ENCODE data around the gene GBX2. TPM values are rescaled to one million over a fixed set of nuclear protein-coding genes. Genes with fewer than 3 reads are reported as not detected.

The GBX2 gene
- total and polyA plus RNA-seq, 4 donors: 0.59 to 1.3 TPM; not detected in 2

- Histone ChIP-seq H3K9me3 (ENCODE audit: control insufficient read depth, low read length) (no peaks in the 10 kb centered on the region), H3K27ac (ENCODE audit: low read depth in 1 of 2, low read length in 2 of 2) (no peak overlapping the region), H3K36me3 (ENCODE audit: control insufficient read depth in 1 of 2, insufficient read depth in 2 of 2, low read length in 1 of 2) (no peaks in the 10 kb centered on the region), H3K4me1 (ENCODE audit: control insufficient read depth in 1 of 2, insufficient read depth in 2 of 2, low read length in 2 of 2) (no peaks in the 10 kb centered on the region), H3K27me3 (ENCODE audit: control insufficient read depth in 1 of 2, insufficient read depth in 2 of 2, low read length in 1 of 2) (peaks cover 0 to 1% of the 10 kb centered on the region in 2 donors), H3K4me3 (ENCODE audit: low read length in 2 of 2) (peak overlapping the region; percentile 8 to 23)
- ATAC-seq (ENCODE audit: low FRiP score): no peak
- DNase-seq: no peak
- WGBS, 2 donors: 6 to 9% methylated on average over 29 of the region's 29 CpGs
- intact Hi-C loops (cut with DNase I): no loop called here
These were observed 1.3 kb downstream of the GBX2 start for GRCh38 chr2:236166796-236167296.

- intact Hi-C loops (cut with DNase I): no loop called here
- Histone ChIP-seq H3K4me3 (ENCODE audit: low read length in 2 of 2) (no peak overlapping the region), H3K36me3 (ENCODE audit: control insufficient read depth in 1 of 2, insufficient read depth in 2 of 2, low read length in 1 of 2) (no peaks in the 10 kb centered on the region), H3K27ac (ENCODE audit: low read depth in 1 of 2, low read length in 2 of 2) (no peak overlapping the region), H3K9me3 (ENCODE audit: control insufficient read depth, low read length) (no peaks in the 10 kb centered on the region), H3K4me1 (ENCODE audit: control insufficient read depth in 1 of 2, insufficient read depth in 2 of 2, low read length in 2 of 2) (no peaks in the 10 kb centered on the region), H3K27me3 (ENCODE audit: control insufficient read depth in 1 of 2, insufficient read depth in 2 of 2, low read length in 1 of 2) (peaks cover 0 to 1% of the 10 kb centered on the region in 2 donors)
- ATAC-seq (ENCODE audit: low FRiP score) (no peak), DNase-seq (no peak)
- 15 to 28% methylated on average over 58 of the region's 58 CpGs for WGBS, 2 donors
These were observed 2.1 kb downstream of the GBX2 start for GRCh38 chr2:236165842-236166795.

GRCh38 chr2:236164925-236165841 is 3.0 kb downstream of the GBX2 start:
- no peak for ATAC-seq (ENCODE audit: low FRiP score)
- 34% methylated on average over 18 of the region's 18 CpGs for WGBS, 2 donors
- H3K27me3 ChIP-seq (ENCODE audit: control insufficient read depth in 1 of 2, insufficient read depth in 2 of 2, low read length in 1 of 2): peaks cover 0 to 1% of the 10 kb centered on the region in 2 donors

GRCh38 chr2:236164201-236164924 is 3.8 kb downstream of the GBX2 start:
- WGBS, 2 donors: 1 to 2% methylated on average over 45 to 67 of the region's 67 CpGs
- Histone ChIP-seq H3K9me3 (ENCODE audit: control insufficient read depth, low read length) (no peaks in the 10 kb centered on the region), H3K27ac (ENCODE audit: low read depth in 1 of 2, low read length in 2 of 2) (no peak overlapping the region), H3K27me3 (ENCODE audit: control insufficient read depth in 1 of 2, insufficient read depth in 2 of 2, low read length in 1 of 2) (peaks cover 0 to 1% of the 10 kb centered on the region in 2 donors), H3K4me1 (ENCODE audit: control insufficient read depth in 1 of 2, insufficient read depth in 2 of 2, low read length in 2 of 2) (no peaks in the 10 kb centered on the region), H3K4me3 (ENCODE audit: low read length in 2 of 2) (no peak overlapping the region), H3K36me3 (ENCODE audit: control insufficient read depth in 1 of 2, insufficient read depth in 2 of 2, low read length in 1 of 2) (no peaks in the 10 kb centered on the region)
- peak; percentile 22 for ATAC-seq (ENCODE audit: low FRiP score)
- intact Hi-C loops (cut with DNase I): no loop called here
- peak in 1 of 2 donors; percentile 79 for DNase-seq

More at GRCh38 chr2:236164925-236165841, 3.0 kb downstream of the GBX2 start:
- H3K9me3 ChIP-seq (ENCODE audit: control insufficient read depth, low read length): no peaks in the 10 kb centered on the region
- DNase-seq: no peak
- H3K4me1 ChIP-seq (ENCODE audit: control insufficient read depth in 1 of 2, insufficient read depth in 2 of 2, low read length in 2 of 2): no peaks in the 10 kb centered on the region
- H3K36me3 ChIP-seq (ENCODE audit: control insufficient read depth in 1 of 2, insufficient read depth in 2 of 2, low read length in 1 of 2): no peaks in the 10 kb centered on the region
- intact Hi-C loops (cut with DNase I): no loop called here
- H3K27ac ChIP-seq (ENCODE audit: low read depth in 1 of 2, low read length in 2 of 2): no peak overlapping the region
- no peak overlapping the region for H3K4me3 ChIP-seq (ENCODE audit: low read length in 2 of 2)

GRCh38 chr2:236163471-236164200 is 4.5 kb downstream of the GBX2 start:
- no peak for DNase-seq
- peaks cover 0 to 1% of the 10 kb centered on the region in 2 donors for H3K27me3 ChIP-seq (ENCODE audit: control insufficient read depth in 1 of 2, insufficient read depth in 2 of 2, low read length in 1 of 2)
- no peaks in the 10 kb centered on the region for H3K4me1 ChIP-seq (ENCODE audit: control insufficient read depth in 1 of 2, insufficient read depth in 2 of 2, low read length in 2 of 2)
- H3K36me3 ChIP-seq (ENCODE audit: control insufficient read depth in 1 of 2, insufficient read depth in 2 of 2, low read length in 1 of 2): no peaks in the 10 kb centered on the region
- intact Hi-C loops (cut with DNase I): no loop called here
- no peak for ATAC-seq (ENCODE audit: low FRiP score)
- H3K4me3 ChIP-seq (ENCODE audit: low read length in 2 of 2): no peak overlapping the region
- H3K9me3 ChIP-seq (ENCODE audit: control insufficient read depth, low read length): no peaks in the 10 kb centered on the region
- 12 to 17% methylated on average over 57 to 59 of the region's 59 CpGs for WGBS, 2 donors
- H3K27ac ChIP-seq (ENCODE audit: low read depth in 1 of 2, low read length in 2 of 2): no peak overlapping the region

GRCh38 chr2:236162882-236163470 is 5.2 kb downstream of the GBX2 start:
- WGBS, 2 donors: 57 to 61% methylated on average over 33 of the region's 33 CpGs
- Histone ChIP-seq H3K27ac (ENCODE audit: low read depth in 1 of 2, low read length in 2 of 2) (no peak overlapping the region), H3K4me3 (ENCODE audit: low read length in 2 of 2) (no peak overlapping the region), H3K4me1 (ENCODE audit: control insufficient read depth in 1 of 2, insufficient read depth in 2 of 2, low read length in 2 of 2) (no peaks in the 10 kb centered on the region), H3K9me3 (ENCODE audit: control insufficient read depth, low read length) (no peaks in the 10 kb centered on the region), H3K36me3 (ENCODE audit: control insufficient read depth in 1 of 2, insufficient read depth in 2 of 2, low read length in 1 of 2) (no peaks in the 10 kb centered on the region), H3K27me3 (ENCODE audit: control insufficient read depth in 1 of 2, insufficient read depth in 2 of 2, low read length in 1 of 2) (peaks cover 0 to 1% of the 10 kb centered on the region in 2 donors)
- no peak for DNase-seq
- no peak for ATAC-seq (ENCODE audit: low FRiP score)
- intact Hi-C loops (cut with DNase I): no loop called here

- H3K9me3 ChIP-seq (ENCODE audit: control insufficient read depth, low read length): no peaks in the 10 kb centered on the region
- H3K27ac ChIP-seq (ENCODE audit: low read depth in 1 of 2, low read length in 2 of 2): no peak overlapping the region
- ATAC-seq (ENCODE audit: low FRiP score) (no peak), DNase-seq (no peak)
- intact Hi-C loops (cut with DNase I): no loop called here
- no peaks in the 10 kb centered on the region for H3K36me3 ChIP-seq (ENCODE audit: control insufficient read depth in 1 of 2, insufficient read depth in 2 of 2, low read length in 1 of 2)
- H3K4me3 ChIP-seq (ENCODE audit: low read length in 2 of 2): no peak overlapping the region
- no peaks in the 10 kb centered on the region for H3K27me3 ChIP-seq (ENCODE audit: control insufficient read depth in 1 of 2, insufficient read depth in 2 of 2, low read length in 1 of 2)
- H3K4me1 ChIP-seq (ENCODE audit: control insufficient read depth in 1 of 2, insufficient read depth in 2 of 2, low read length in 2 of 2): no peaks in the 10 kb centered on the region
- WGBS, 2 donors: 80 to 82% methylated on average over 16 of the region's 16 CpGs
These were observed 5.9 kb downstream of the GBX2 start for GRCh38 chr2:236162031-236162845.

All from aorta (tissue), 5 donors.